Neural cell (in vitro differentiated cells): Measurements from ENCODE around the gene ABRACL.

Experiments
- EP300 ChIP-seq: fragments of 450-650 bp; conservative IDR thresholded peaks from 2 replicates; pipeline ENCODE4 v1.6.1; 2014; ENCODE audit warnings: antibody characterized with exemption, mild to moderate bottlenecking, moderate library complexity; ENCODE audit not compliant: poor library complexity, severe bottlenecking
- EZH2 ChIP-seq: fragments of 200-600, 300-800 bp; shearing (Covaris generic), sonication (generic); IDR thresholded peaks from 2 replicates; pipeline ENCODE4 v1.6.1; 2014; ENCODE audit warnings: antibody characterized with exemption, low read length, borderline replicate concordance, mild to moderate bottlenecking; ENCODE audit not compliant: insufficient read depth, poor library complexity, severe bottlenecking
- MXI1 ChIP-seq: fragments of 450-650 bp; conservative IDR thresholded peaks from 2 replicates; pipeline ENCODE4 v1.6.1; 2014; ENCODE audit warnings: antibody characterized with exemption, mild to moderate bottlenecking; ENCODE audit not compliant: poor library complexity, severe bottlenecking
- POLR2AphosphoS5 ChIP-seq: IDR thresholded peaks from 2 replicates; pipeline ENCODE4 v1.6.1; 2012
- RAD21 ChIP-seq: fragments of 450-650 bp; conservative IDR thresholded peaks from 2 replicates; pipeline ENCODE4 v1.6.1; 2014; ENCODE audit warnings: antibody characterized with exemption, mild to moderate bottlenecking, moderate library complexity
- SMC3 ChIP-seq: fragments of 450-650 bp; conservative IDR thresholded peaks from 2 replicates; pipeline ENCODE4 v1.6.1; 2014; ENCODE audit warnings: antibody characterized with exemption, mild to moderate bottlenecking, moderate library complexity; ENCODE audit not compliant: poor library complexity
- TAF1 ChIP-seq: IDR thresholded peaks from 2 replicates; pipeline ENCODE4 v1.6.1; 2012; ENCODE audit warnings: low read depth
- TF ChIP-seq, protein P1 (sequence below): fragments of 450-650 bp; IDR thresholded peaks from 2 replicates; pipeline ENCODE4 v1.5.1; 2014; ENCODE audit warnings: antibody characterized with exemption, mild to moderate bottlenecking, moderate library complexity; ENCODE audit not compliant: poor library complexity, severe bottlenecking

DNA sequence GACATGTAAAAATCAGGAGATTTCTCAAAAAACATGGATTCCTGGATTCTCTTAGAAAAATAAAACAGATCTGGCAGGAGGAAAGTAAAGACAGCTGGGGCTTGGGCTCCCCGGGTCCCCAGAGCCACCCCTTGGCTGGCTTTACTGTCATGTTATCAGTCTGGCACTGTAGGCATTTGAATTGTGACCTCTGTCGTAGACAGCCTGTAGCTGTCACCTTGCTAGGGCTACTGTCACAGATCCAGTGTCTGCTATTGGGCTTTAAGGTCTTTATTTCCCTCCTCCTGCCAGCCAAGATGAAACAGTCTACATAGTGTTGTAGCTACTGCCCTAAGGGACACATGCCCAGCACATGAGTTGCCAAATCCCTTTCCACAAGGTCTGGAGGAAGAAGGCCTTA is 37.5 kb downstream of the ABRACL start:
- TF ChIP-seq, protein P1, sequence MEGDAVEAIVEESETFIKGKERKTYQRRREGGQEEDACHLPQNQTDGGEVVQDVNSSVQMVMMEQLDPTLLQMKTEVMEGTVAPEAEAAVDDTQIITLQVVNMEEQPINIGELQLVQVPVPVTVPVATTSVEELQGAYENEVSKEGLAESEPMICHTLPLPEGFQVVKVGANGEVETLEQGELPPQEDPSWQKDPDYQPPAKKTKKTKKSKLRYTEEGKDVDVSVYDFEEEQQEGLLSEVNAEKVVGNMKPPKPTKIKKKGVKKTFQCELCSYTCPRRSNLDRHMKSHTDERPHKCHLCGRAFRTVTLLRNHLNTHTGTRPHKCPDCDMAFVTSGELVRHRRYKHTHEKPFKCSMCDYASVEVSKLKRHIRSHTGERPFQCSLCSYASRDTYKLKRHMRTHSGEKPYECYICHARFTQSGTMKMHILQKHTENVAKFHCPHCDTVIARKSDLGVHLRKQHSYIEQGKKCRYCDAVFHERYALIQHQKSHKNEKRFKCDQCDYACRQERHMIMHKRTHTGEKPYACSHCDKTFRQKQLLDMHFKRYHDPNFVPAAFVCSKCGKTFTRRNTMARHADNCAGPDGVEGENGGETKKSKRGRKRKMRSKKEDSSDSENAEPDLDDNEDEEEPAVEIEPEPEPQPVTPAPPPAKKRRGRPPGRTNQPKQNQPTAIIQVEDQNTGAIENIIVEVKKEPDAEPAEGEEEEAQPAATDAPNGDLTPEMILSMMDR: no peak
- TF ChIP-seq EZH2: no peak
- no peak for TF ChIP-seq POLR2AphosphoS5
- TF ChIP-seq MXI1: no peak
- no peak for TF ChIP-seq TAF1
- TF ChIP-seq EP300: no peak
- TF ChIP-seq RAD21: no peak
- no peak for TF ChIP-seq SMC3
